Breast epithelium (tissue), 3 donors: ENCODE data around the gene PLSCR3.

Experiments used
- POLR2A ChIP-seq: fragments of 450-650 bp; IDR thresholded peaks from one replicate; pipeline ENCODE4 v1.6.1; 2016; ENCODE audit warnings: antibody characterized with exemption, mild to moderate bottlenecking, moderate library complexity
- POLR2AphosphoS5 ChIP-seq, 3 donors: sonication (generic); formaldehyde crosslinking; IDR thresholded peaks; one replicate each; pipeline ENCODE4 v1.6.1; 2017; ENCODE audit warnings: antibody characterized with exemption in 3 of 3
- TF ChIP-seq, protein P1 (sequence below), 3 donors: fragments of 450-650 bp; IDR thresholded peaks; one replicate each; pipeline ENCODE4 v1.5.1; 2016 to 2017; ENCODE audit warnings: antibody characterized with exemption in 3 of 3, mild to moderate bottlenecking in 3 of 3, moderate library complexity in 3 of 3

DNA sequence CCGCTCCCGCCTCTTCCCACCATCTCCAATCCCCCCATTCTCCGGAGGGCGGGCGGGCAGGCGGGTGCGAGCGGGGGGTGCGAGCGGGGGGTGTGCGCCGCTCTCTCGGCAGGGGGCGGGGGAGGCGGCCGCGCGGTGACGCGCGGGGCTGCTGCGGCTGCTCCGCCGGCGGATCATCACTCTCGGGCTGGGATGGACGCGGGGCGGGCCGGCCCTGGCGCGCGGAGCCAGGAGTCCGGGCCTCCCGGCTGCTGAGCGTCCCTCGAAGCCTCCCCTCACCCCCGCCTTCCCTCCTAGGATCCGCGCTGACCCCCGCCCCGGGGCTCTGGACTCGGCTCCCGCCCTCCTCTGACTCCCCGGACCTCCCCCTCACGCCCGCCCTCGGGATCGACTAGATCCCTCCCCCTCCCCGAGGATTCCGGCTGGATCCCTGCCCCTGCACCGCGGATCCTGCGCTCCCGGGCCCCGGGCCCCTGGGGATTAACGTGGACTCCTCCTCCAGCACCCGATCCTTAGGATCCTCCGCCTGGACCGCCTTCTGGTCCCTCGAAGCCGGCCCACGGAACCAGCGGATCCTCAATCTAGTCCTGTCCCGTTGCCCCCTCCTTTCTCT is 10.5 kb upstream of the PLSCR3 start:
- TF ChIP-seq POLR2A: no peak
- TF ChIP-seq, protein P1, sequence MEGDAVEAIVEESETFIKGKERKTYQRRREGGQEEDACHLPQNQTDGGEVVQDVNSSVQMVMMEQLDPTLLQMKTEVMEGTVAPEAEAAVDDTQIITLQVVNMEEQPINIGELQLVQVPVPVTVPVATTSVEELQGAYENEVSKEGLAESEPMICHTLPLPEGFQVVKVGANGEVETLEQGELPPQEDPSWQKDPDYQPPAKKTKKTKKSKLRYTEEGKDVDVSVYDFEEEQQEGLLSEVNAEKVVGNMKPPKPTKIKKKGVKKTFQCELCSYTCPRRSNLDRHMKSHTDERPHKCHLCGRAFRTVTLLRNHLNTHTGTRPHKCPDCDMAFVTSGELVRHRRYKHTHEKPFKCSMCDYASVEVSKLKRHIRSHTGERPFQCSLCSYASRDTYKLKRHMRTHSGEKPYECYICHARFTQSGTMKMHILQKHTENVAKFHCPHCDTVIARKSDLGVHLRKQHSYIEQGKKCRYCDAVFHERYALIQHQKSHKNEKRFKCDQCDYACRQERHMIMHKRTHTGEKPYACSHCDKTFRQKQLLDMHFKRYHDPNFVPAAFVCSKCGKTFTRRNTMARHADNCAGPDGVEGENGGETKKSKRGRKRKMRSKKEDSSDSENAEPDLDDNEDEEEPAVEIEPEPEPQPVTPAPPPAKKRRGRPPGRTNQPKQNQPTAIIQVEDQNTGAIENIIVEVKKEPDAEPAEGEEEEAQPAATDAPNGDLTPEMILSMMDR (IDR thresholded peaks at IDR 0.05): no peak
- no peak for TF ChIP-seq POLR2AphosphoS5 (IDR thresholded peaks at IDR 0.05)
